T1000 (cell line): ENCODE measurements around the gene PCDHA8.
"Not testable (repeated sequence)": the region's sequence is repeated elsewhere in the genome, so short reads cannot be mapped to it uniquely, and the experiment has no call there.

Experiments used
- DNase-seq: peaks from one replicate; lab custom pipeline; 2025; ENCODE audit warnings: mixed read lengths; lab: John Stamatoyannopoulos, UW

The PCDHA8 gene

GRCh38 chr5:140827704-140828361 lies 13.2 kb upstream of the PCDHA8 start, which contains the start of gene PCDHA6:
PCDHA6 (plus strand) TSS chr5:140827960; CDS start chr5:140828092, 132 bp downstream.
- no peak for DNase-seq

GRCh38 chr5:140828362-140828737 lies 12.6 kb upstream of the PCDHA8 start:
- no peak for DNase-seq

- DNase-seq: not testable (repeated sequence)
Observed at GRCh38 chr5:140829511-140830501, 11.2 kb upstream of the PCDHA8 start.

GRCh38 chr5:140833993-140834392 lies 7.0 kb upstream of the PCDHA8 start, which contains the start of gene PCDHA7:
PCDHA7 (plus strand) TSS chr5:140834269; CDS start chr5:140834384, 115 bp downstream.
- DNase-seq: no peak

- DNase-seq: not testable (repeated sequence)
Observed at GRCh38 chr5:140834439-140835008, 6.5 kb upstream of the PCDHA8 start.

- DNase-seq: no peak
Observed at GRCh38 chr5:140835622-140836510, 5.1 kb upstream of the PCDHA8 start.

- no peak for DNase-seq
Observed at GRCh38 chr5:140842798-140843733, 2.1 kb downstream of the PCDHA8 start.

- DNase-seq: not testable (repeated sequence)
Observed at GRCh38 chr5:140848139-140849102, 7.4 kb downstream of the PCDHA8 start, which contains the start of gene PCDHA9. PCDHA9 (plus strand) TSS chr5:140848382; CDS start chr5:140848496, 114 bp downstream.

- DNase-seq: not testable (repeated sequence)
Observed at GRCh38 chr5:140849831-140850634, 9.0 kb downstream of the PCDHA8 start.

GRCh38 chr5:140855772-140856674 lies 15.0 kb downstream of the PCDHA8 start, which contains the start of gene PCDHA10:
PCDHA10 (plus strand) TSS chr5:140855897; CDS start chr5:140856049, 152 bp downstream.
- no peak for DNase-seq

- no peak for DNase-seq
Observed at GRCh38 chr5:140857177-140857986, 16.4 kb downstream of the PCDHA8 start.

GRCh38 chr5:140857987-140858240 lies 16.9 kb downstream of the PCDHA8 start:
- DNase-seq: no peak

- DNase-seq: no peak
Observed at GRCh38 chr5:140862441-140863295, 21.7 kb downstream of the PCDHA8 start.

- DNase-seq: no peak
Observed at GRCh38 chr5:140868721-140869554, 28.0 kb downstream of the PCDHA8 start, which contains the start of gene PCDHA11. PCDHA11 (plus strand) TSS chr5:140868957; CDS start chr5:140869104, 147 bp downstream.
